Posterior cingulate gyrus (tissue), 11 donors: ENCODE measurements around the gene MINDY4.
A peak's percentile ranks its signal among the peaks of the same experiment; 100 is the strongest.

Experiments used
- DNase-seq, 10 donors: peaks; one replicate each; pipeline versions ENCODE4 v3.0.0 to v3.0.0-alpha.2; 2020 to 2021; ENCODE audit warnings: mixed read lengths in 3 of 10
- intact Hi-C: fragments of 100-400 bp; cut with DNase I; formaldehyde crosslinking; loops from one replicate; pipeline ENCODE4 v1.15.1; 2023

Gene MINDY4

DNA sequence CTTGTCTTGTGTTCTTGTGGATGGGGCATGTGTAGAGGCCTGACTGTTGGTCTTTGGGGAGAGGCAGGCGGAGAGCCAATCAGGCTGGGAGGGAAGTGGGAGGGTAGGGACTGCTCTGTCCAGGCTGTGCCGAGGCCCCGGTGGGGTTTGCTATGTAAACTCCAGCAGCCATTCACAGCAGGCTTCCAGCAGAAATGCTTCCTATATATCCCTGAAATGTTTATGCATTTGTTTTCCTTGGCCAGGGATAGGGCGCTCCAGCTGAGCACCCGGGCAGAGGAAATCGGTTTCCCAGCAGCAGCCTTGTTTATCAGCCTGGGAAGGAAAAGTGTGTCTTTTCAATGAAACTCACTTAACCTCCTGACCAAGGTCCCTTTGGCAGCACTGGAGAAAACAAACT lies 122.1 kb downstream of the MINDY4 start:
- intact Hi-C loops, result no loop called here
- DNase-seq, result no peak

DNA sequence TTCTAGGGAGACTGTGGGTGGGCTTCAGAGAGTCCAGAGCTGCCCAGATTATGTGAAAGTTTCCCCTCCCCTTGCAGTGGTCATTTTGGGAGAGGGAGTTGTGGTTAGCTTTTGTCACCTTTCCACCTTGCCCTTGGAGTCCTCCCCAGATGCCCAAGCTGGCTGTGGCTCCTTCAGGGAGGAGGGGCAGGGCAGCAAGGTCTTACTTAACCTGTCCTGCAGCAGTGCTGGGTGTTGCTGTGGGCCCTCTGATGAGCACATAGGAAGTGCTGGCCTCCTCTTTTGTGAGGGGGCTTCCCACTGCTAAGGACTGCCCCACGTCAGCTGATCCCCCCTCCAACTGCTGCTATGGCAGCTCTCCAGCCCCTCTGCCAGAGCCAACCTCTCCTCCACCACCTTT lies 122.8 kb downstream of the MINDY4 start:
- intact Hi-C loops, result no loop called here
- DNase-seq, result no peak

DNA sequence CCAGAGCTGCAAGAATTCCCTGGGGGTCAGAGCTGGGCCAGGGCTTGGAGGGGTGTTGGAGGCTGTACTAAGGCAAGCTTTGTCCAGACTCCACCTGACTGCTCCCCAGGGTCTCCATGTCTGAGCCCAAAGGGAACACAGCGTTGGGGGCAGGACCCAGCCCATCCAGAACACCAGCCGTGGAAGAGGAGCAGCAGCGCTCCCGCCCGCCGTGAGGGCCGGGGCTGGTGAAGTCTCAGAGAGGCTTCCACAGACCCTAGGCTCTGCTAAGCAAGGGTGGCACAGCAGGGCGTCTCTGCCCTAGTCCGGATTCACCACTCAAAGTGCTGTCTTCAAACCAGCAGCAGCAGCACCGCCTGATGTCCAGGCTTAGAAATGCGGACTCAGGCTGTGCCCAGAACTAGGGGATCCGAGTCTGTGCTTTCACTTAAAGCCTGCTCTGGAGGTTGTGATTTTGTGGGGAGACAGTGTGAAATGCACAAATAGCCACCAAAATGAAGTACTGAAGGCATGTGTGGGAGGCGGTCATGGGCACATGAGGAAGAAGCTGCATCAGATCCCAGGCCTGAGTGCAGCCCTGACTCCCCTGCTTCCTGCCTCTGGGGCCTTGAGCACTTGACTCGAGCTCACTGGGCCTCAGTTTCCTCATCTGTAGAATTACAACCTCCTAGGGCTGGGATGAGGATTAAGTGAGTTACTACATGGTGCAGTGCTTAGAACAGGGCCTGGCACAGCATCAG lies 123.8 kb downstream of the MINDY4 start:
- intact Hi-C loops, result no loop called here
- peak in 1 of 10 donors; percentile 58 for DNase-seq

DNA sequence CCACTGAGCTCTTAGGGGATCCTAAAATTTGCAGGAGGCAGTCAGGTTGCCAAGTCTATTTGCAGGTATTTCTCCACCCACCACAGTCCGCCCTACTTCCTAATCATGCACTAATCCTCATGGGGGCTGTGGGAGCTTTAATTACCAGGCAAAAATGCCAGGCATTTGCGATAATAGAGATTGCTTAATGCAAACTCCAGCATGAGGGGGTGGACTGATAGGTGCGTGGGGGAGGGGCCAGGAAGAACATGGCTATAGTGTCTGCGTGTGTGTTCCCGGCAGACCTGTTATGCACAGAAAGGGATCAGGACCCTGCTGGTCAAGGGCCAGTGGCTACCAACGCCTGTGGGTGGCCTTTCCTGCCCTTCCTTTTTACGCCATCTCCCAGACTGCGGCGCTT lies 124.8 kb downstream of the MINDY4 start:
- intact Hi-C loops, result no loop called here
- peak in 1 of 10 donors; percentile 27 for DNase-seq

DNA sequence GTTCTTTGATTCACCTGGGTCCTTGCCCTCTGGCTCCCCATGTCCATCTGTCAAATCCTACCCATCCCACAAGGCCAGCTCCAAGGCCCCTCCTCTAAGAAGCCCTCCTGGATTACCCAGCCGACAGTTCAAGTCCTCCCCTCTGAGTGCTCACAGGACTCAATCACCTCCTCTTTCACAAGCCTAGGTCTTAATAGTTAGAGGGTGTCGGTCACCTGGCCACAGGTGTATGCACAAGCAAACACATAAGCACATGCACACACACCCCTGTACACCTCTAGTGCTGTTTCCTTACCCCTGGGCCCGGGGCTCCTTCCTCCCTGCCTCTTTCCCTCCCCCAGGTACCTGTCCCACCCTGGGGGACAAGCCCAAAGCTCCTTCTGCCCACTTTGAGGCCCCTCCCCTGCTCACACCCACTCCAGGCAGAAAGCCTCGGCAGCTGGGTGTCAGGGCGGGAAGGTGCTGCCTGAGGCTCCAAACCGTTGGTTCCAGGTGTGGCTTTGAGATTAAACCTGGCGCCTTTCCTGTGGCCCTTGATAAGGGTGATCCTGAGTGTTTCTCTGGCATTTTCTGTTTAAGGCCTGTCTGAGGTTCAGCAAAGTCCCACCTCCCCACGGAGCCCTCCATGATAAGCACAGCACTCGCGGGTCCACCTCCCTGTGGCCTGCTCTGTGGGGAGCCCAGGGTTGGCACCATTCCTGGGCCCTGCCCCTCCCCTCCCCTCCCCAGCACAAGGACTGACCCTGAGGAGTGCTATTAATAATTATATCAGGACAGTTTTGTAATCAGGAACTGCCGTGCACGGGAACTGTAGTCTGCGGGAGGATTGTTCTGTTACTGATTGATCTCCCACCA lies 125.8 kb downstream of the MINDY4 start:
- peak in 1 of 10 donors; percentile 24 for DNase-seq
- intact Hi-C loops, result no loop called here

DNA sequence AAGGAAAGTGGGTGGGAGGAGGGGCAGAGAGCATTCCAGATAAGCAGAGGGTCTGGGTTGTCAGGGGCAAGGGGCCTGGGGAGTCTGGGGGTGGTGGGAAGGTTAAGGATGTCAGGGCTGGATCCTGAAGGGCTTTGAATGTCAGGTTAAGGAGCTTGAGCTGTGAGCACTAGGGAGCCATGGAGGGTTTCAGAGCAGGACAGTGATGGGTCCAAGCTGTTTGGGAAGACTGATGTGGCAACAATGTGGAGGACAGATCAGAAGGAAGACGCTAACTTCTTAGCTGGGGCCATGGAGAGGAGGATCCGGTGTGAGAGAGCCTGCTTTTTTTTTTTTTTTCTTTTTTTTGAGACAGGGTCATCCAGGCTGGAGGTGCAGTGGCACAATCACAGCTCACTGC lies 126.6 kb downstream of the MINDY4 start:
- DNase-seq, result peak in 1 of 10 donors; percentile 6
- intact Hi-C loops, result no loop called here

DNA sequence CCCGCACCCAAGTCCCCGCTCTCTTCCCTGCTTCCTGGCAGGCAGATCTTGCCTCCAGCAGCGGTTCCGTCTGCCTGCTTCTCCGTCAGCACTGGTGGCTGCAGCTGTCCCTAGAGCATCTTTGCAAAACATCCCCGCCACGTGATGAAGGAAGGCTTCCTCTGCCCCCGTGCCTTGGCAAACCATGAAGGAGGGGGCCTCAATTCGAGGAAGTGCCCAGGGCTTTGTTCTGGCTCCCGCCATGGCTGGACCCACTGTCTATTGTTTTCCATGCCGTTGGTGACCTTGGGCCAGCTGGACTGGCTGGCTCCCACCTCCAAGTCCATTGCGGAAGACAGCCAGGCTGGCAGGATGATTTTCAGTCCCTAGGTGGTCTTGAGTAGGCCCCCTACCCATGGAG lies 127.2 kb downstream of the MINDY4 start:
- peak in 3 of 10 donors; percentile 11 to 47 (median 44) for DNase-seq
- intact Hi-C loops, result no loop called here

DNA sequence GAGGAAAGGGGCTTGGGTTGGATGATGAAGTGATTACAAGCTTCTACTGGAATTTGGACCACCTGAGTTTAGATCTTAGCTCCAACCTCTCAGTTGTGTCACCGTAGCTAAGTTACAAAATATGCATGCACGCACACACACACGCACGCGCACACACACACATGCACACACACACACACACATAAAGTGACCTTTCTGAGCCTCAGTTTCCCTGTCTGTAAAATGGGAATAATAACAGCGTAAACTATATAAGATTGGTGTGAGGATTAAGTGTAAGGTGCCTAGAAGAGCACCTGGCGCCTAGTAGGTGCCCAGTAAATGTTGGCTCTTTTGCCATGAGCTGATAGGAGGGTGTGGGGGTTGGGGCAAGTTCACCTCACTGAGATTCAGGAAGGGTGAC lies 127.8 kb downstream of the MINDY4 start:
- peak in 1 of 10 donors; percentile 7 for DNase-seq
- intact Hi-C loops, result no loop called here

DNA sequence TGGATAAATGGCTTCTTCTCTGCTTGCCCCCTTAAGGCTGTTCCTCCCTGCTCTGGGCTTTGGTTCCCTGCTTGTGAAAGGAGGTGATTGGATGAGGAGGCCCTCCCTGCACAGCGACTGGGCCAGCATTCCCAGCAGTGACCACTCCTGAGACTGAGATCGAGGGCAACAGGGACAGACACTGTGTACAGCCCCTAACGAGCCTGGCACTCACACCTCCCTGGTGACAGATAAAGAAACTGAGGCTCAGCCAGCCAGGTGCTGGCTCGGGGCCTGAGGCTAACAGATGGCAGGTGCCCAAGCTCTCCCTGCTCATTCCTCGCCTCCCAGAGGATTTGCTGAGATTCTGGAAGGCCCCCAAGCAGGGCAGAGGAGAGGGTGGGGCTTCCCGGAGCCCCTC lies 128.4 kb downstream of the MINDY4 start:
- peak in 1 of 10 donors; percentile 52 for DNase-seq
- intact Hi-C loops, result no loop called here

DNA sequence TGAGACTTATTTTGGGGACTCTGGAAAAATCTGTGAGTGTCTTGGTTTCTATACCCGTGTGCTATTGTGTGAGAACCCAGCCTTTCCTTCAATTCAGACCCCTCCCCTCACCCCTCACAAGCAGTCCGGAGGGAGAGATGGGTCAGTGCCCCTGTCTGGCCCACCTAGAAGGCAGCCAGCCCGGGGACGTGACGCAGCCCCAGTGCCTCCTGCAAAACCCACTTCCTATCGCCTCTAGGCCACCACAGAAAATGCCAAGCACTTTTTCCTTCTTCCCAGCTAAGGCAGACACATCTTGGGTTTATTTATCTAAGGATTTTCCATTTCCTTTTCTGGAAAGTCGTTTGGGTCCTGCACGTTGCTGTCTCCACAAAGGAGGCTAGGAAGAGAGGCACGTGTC lies 128.8 kb downstream of the MINDY4 start:
- intact Hi-C loops, result no loop called here
- peak in 1 of 10 donors; percentile 10 for DNase-seq

DNA sequence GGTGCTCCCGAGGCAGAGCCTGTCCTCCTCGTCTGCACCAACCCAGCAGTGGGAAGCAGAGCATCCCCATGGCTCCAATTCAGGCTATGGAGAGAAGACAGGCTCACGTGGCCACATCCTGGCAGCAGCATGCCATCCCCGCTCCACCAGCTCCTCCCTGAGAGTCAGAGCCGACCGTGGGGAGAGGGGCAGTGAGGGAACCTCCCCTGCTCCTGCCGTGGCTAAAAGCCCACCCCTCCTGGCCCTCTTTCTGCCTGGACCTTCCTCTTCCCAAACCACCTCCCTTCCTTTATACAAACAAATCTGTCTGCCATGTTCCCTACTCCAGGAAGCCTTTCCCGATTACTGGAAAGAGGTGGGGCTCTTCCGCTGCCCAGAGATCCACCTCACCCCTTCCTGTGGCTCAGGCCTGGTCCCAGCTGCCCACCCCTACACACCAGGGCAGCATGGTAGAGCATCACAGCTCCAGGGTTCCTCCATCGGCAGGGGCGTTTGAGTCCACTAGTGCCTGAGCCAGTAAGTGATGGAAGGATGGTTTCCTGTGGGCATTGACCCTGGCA lies 129.7 kb downstream of the MINDY4 start:
- DNase-seq, result no peak
- intact Hi-C loops, result no loop called here

DNA sequence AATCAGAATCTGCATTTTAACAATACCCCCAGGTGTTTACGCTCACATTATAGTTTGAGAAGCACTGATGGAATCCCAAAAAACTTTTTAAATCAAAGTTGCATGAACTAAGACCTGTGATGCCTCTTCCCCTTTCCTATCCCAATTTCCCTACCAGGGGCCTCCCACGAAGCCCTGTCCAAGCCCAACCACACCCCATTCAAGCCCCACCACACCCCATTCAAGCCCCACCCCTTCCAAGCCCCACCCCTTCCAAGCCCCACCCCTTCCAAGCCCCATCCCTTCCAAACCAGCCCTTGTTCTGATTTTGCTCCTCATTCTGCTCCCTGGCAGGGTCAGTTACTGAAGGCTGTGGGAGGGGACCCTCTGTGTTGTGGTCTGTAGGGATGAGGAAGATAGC lies 130.6 kb downstream of the MINDY4 start:
- DNase-seq, result no peak
- intact Hi-C loops, result no loop called here

DNA sequence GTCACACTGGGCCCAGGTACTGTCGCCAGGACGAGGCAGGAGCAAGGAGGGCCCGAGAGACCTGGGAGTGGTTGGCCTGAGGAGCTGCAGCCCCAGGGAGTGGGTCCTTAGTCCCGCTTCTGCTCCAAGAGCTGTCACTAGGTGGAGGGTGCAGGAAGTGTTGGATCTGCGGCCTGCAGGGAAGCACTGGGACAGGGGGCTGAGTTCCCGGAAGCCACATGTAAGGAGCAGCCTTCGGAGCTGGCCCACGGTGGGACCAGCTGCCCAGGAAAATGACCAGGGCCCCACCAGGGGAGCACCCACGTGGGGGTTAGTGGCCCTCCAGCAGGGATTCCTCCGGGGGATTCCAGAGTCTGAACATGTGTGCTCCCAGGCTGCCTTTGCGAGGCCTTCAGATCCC lies 131.2 kb downstream of the MINDY4 start:
- DNase-seq, result no peak
- intact Hi-C loops, result no loop called here

DNA sequence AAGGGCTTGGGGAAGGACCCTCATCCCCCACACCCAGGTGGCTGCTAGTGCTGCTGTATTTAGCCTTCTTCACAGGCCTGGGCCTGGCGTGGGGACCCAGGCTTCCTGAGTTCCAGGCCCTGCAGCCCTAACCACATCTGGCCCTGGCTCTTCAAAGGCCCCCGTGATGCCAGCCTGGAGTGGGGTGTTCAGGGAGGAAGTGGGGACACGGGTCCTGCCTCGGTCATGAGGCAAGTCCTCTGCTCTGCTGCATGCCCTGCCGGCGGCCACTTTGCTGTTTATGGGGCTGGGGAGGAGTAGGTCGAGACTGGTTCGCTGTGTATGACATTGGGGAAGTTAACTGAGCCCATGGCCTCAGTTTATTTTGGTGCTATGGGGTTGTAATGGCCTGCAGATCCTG lies 131.9 kb downstream of the MINDY4 start:
- intact Hi-C loops, result no loop called here
- no peak for DNase-seq

DNA sequence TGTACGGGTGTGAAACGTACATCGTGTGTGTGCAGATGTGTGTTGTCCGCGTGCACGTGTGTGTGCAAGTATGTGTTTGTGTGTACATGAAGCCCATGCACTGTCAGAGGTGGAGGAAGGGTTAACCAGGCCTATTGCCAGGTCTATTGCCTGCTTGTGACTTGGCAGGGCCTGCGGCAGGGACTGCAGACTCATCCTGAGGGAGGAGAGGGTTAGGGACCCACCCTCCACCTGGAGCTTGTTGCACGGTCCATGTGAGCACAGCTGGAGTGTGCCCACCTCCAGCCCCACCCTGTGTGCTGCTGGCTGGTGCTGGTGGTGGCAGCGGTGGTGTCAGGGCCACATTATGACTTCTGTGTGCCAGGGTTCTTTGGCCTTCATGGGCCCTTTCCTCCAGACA lies 133.3 kb downstream of the MINDY4 start:
- DNase-seq, result no peak
- intact Hi-C loops, result no loop called here

DNA sequence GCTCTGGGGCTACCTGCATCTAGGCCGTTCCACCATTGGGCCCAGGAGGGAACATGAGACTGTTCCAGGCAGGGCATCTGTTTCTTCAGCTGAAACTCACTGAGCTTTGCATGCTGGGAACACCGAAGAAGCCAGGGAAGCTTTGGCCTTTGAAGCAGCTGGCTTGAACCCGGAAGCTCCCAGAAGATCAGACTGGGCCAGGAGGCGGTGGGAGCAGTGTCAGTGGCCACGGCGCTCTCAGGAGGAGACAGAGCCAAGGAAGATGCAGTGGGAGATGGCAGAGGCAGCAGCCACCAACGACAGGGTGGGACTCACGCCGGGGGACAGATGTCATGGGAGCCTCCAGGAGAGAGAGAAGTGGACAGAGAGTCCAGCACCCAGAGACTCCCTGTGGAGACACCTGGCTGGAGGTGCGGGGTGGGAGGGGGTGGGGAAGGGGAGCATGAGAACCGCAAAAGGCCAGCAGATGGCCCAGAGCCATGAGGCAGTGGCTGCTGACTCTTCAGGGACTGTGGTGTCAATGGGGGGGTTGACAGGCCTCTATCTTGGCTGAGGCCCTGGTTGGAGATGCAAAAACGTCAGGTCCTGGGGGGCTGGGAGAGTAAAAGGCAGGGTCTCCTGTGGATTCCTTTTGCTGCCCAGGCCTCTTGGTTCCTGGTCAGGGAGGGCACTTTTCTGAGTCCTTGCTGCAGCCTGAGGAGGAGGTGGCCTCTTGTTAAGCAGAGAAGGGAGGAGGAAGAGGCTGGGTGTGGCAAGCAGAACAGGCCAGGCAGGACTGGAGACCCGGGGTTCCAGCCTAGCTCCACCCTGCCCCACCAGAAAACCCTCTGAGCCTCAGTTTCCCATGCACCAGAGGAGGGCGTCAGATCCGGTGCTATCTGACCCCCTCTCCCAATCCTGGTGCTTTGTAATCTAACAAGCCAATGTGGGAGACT lies 134.1 kb downstream of the MINDY4 start:
- intact Hi-C loops, result no loop called here

DNA sequence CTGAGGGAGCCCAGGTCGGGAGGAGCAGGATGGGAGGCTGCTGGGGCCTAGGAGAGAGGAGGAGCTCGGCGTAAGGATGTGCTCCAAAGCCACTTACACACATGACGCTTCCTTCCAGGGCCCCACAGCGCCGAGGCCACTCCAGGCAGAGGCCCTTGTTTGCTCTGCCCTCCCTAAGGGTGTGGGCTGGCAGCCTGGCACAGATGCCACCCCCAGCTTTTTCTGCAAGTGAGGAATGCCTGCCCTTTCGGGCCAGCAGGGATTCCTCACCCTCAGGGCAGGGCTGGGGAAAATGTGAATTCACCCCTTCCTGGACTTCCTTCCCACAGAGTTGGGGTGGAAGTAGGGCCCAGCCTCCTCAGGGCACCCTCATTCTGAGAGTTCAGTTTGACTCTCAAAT lies 134.8 kb downstream of the MINDY4 start:
- no peak for DNase-seq
- intact Hi-C loops, result no loop called here

More for the DNA sequence above, 134.1 kb downstream of the MINDY4 start:
- DNase-seq, result no peak

DNA sequence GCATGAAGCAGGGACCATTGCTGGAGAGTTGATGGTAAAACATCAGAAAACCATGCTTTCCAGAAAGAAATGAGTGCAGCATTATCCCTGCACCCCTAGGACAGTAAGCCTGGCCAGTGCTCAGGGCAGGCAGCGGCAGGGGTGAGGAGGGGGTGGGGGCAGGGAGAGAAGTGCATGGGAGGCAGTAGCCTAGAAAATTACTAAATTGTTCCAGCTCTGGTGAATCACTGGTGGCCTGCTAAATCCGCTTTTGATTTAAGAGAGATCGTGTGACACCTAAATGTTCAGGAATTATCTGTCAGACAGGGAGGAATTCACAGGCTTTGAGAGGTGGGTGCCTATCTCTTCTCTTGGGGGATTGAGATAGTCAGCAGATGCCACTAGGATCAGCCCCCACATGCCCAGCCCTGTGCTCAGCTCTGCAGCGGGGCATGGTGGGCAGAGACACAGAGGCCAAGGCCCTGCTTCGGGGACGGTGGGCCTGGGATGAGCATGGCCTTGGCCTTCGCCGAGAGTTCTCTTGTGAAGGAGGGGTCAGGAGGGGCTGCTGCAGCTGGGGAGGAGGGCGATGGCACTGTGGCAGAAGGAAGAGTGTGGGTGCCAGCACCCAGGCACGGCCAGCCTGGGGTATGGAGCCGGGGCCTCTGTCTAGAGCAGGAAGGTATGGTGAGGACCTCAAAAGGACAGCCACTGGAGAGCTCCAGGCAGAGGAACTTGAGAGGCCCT lies 135.5 kb downstream of the MINDY4 start:
- no peak for DNase-seq
- intact Hi-C loops, result no loop called here

DNA sequence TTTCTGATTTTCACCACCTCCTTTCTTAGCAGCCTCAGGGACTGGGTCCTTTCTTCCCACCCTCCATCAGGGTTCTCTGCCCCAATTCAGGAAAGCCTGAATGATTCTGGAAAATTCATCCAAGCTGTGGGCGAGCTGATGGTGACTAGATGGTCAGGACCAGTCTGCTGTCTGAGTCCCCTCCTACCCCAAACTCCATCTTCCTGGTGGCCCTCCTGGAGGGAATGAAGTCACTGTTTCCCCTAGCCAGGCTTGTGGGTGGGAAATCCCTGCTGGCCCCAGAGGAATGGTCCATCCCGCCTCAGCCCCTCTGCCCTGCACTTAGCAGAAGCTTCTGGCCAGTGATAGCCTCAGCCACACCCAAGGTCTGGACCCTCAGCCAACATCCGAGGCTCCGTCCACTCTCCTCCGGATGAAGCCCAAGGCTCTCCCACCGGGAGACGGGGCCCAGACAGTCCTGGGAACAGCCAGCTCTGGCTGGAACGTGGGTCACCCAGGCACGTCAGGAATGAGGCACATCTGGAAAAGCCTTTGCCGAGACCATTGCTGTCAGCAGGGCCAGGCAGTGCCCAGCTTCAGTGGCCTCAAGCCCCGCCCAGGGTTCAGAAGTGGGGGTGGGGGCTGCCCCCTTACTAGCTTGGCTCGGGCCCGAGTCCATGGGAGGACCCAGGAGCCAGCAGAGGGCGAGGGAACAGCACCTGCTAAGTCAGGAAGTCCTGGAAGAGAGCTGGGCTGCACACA lies 136.5 kb downstream of the MINDY4 start:
- intact Hi-C loops, result no loop called here
- no peak for DNase-seq
